Activated naive CD8-positive, alpha-beta T cell treated with anti-CD3 and anti-CD28 coated beads, Interleukin-2, amount 10 ng/mL, durations not matched to agents 7 days and 5 days (primary cell): Measurements from ENCODE around the gene BEND7. TPM values are rescaled to one million over a fixed set of nuclear protein-coding genes. Genes with fewer than 3 reads are reported as not detected.

Experiments used
- ATAC-seq: fragments of 150-1000 bp; cut with Tn5 transposase; one replicate; pipeline ENCODE4 v1.10.0; 2021; ENCODE audit warnings: low read depth, moderate library complexity
- POLR2A ChIA-PET: fragments of 350-600 bp; sonication (Branson Sonifier 250); formaldehyde crosslinking; loops from one replicate; lab custom pipeline; 2021; ENCODE audit warnings: antibody characterized with exemption; lab: Charles Lee
- DNase-seq: peaks from one replicate; pipeline ENCODE4 v3.0.0; 2021
- H3K27ac Mint-ChIP-seq: one replicate; pipeline ENCODE4 v1.8.0; 2022; ENCODE audit warnings: mild to moderate bottlenecking, mixed read lengths
- H3K27me3 Mint-ChIP-seq: one replicate; pipeline ENCODE4 v1.8.0; 2022; ENCODE audit warnings: mild to moderate bottlenecking, moderate library complexity, mixed read lengths
- H3K36me3 Mint-ChIP-seq: one replicate; pipeline ENCODE4 v1.8.0; 2021; ENCODE audit warnings: mild to moderate bottlenecking, mixed read lengths
- H3K4me1 Mint-ChIP-seq: one replicate; pipeline ENCODE4 v1.8.0; 2021; ENCODE audit warnings: mixed read lengths
- H3K4me3 Mint-ChIP-seq: one replicate; pipeline ENCODE4 v1.8.0; 2022; ENCODE audit warnings: mild to moderate bottlenecking, moderate library complexity, mixed read lengths
- H3K9me3 Mint-ChIP-seq: one replicate; pipeline ENCODE4 v1.8.0; 2021; ENCODE audit warnings: mixed read lengths
- total RNA-seq, 2 experiments: library from RNA; stranded (reverse); gene quantifications; one replicate each; pipeline ENCODE4 v1.2.3, GENCODE V29; 2021

The BEND7 gene
- total RNA-seq, 2 experiments from 2014 or later: not detected

DNA sequence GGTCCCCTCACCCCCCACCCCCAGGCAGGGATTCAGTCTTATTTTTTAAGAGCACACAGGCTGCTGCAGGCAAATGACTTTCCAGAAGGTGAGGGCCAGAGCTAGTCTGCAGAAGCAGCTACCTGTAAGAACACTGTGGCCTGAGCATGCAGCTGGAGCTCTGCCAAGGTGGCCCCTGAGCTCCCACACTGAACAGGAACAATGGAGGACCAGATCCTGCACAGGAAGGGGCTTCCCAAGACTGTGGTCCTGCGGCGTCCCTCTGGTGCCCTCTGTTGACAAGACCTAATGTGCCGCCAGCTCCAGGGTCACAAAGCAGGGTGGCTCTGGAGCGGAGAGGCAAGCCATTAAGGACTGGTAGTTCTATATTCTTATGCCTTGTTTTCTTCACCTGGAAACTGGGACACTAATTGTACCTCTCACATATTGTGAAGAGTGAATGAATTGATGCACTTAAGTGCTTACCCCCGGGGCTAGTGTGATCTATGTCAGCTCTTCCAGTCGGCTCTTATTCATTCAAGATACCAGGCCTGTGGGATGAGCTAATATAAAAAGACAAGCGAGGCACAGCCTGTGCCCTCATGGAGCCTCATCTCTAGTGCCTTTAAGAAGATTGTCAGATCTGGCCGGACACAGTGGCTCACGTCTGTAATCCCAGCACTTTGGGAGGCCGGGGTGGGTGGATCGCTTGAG, 8.0 kb upstream of the BEND7 start:
- Mint-ChIP-seq H3K9me3 (no peaks in the 10 kb centered on the region), H3K4me3 (no peak overlapping the region), H3K27ac (no peak overlapping the region), H3K4me1 (no peaks in the 10 kb centered on the region), H3K36me3 (no peaks in the 10 kb centered on the region), H3K27me3 (peaks cover 9% of the 10 kb centered on the region)
- DNase-seq (peak; percentile 37), ATAC-seq (peak; percentile 50)
- POLR2A ChIA-PET: no interaction called here

DNA sequence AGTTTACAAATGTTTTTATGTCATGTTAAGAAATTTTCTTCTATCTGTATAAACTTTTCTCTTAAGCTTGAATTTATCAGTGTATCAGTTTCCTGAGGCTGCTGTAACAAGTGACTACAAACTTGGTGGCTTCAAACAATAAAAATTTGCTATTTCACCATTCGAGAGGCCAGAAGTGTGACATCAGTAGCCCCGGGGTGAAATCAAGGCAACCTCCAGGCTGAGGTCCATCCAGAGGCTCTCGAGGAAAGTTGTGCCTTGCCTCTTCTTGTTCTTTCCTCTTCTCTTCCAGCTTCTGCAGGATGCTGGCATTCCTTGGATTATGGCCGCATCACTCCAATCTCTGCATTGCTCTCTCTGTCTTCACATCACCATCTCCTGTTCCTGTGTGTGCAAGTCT, 6.5 kb upstream of the BEND7 start:
- Mint-ChIP-seq H3K4me3 (no peak overlapping the region), H3K36me3 (no peaks in the 10 kb centered on the region), H3K27ac (no peak overlapping the region), H3K27me3 (peaks cover 14% of the 10 kb centered on the region), H3K4me1 (no peaks in the 10 kb centered on the region), H3K9me3 (no peaks in the 10 kb centered on the region)
- DNase-seq (no peak), ATAC-seq (no peak)
- POLR2A ChIA-PET: no interaction called here

DNA sequence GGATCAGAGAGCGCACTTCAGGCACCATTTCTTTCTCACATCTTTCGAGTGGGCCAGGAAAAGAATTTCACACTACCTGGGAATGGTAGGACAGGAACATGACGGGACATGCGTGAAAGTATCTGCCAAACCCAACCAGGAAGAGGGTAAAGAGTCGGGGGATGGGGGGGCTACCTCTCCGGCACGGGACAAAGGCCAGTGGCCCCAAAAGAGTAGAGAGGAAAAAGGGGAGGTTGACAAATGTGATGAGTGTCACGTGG, 830 bp upstream of the BEND7 start:
- H3K36me3 Mint-ChIP-seq: no peaks in the 10 kb centered on the region
- ATAC-seq: no peak
- no peak for DNase-seq
- peaks cover 3% of the 10 kb centered on the region for H3K4me1 Mint-ChIP-seq
- H3K27ac Mint-ChIP-seq: no peak overlapping the region
- no peaks in the 10 kb centered on the region for H3K9me3 Mint-ChIP-seq
- H3K4me3 Mint-ChIP-seq: no peak overlapping the region
- POLR2A ChIA-PET: no interaction called here
- peaks cover 49% of the 10 kb centered on the region for H3K27me3 Mint-ChIP-seq

DNA sequence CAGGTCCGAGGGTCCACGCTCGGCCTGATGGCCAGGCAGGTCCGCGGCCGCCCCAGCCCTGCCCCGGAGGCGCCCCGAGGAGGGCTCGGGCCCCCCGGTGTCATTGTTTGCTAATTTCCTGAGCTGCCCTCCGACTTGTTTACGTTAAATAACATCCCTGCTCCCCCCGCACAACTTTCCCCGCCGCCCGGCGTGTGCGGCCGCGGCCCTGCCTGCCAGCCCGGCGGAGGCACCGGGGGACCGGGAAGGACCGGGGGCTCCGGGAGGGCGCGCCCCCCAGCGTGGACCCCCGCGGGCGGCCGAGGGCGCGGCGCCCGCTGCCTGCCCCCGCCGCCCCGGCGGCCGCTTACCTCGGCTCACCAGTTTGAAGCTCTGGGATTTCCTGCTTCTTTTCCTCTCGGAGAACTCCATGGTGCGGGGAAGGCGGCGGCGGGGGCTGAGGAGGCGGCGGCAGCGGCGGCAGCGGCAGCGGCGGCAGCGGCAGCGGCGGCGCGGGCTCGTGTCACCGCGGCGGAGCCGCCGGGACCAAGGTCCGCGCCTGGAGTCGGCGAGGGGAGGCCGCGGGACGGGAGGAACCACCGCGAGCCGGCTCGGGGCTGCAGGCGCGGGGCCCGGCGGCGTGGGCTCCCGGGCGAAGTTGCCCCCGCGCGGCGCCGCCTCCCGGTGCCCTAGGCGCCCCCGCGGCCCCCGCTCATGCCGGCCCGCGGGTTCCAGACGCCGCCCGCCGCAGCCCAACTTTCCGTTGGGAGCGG, 515 bp downstream of the BEND7 start:
- ATAC-seq (no peak), DNase-seq (peak; percentile 32)
- Mint-ChIP-seq H3K27ac (no peak overlapping the region), H3K9me3 (no peaks in the 10 kb centered on the region), H3K36me3 (no peaks in the 10 kb centered on the region), H3K4me1 (peaks cover 3% of the 10 kb centered on the region), H3K4me3 (peak overlapping the region; percentile 12), H3K27me3 (peaks cover 56% of the 10 kb centered on the region)
- POLR2A ChIA-PET: no interaction called here

DNA sequence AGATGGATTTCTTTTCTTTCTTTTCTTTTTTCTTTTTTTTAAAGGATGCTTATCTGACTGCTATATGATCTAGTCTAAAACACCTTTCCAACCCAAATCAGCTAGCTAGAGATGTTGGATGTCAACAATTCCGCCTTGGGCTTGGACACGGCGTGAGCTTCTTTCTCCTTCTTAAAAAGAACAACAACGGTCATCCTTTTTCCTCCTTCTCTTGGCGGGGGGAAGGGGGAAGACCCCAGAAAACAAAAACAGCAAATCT, 1.0 kb downstream of the BEND7 start:
- peaks cover 61% of the 10 kb centered on the region for H3K27me3 Mint-ChIP-seq
- peak overlapping the region; percentile 12 for H3K4me3 Mint-ChIP-seq
- no peak overlapping the region for H3K27ac Mint-ChIP-seq
- POLR2A ChIA-PET: no interaction called here
- H3K4me1 Mint-ChIP-seq: peaks cover 3% of the 10 kb centered on the region
- H3K36me3 Mint-ChIP-seq: no peaks in the 10 kb centered on the region
- H3K9me3 Mint-ChIP-seq: no peaks in the 10 kb centered on the region
- ATAC-seq (no peak), DNase-seq (no peak)

DNA sequence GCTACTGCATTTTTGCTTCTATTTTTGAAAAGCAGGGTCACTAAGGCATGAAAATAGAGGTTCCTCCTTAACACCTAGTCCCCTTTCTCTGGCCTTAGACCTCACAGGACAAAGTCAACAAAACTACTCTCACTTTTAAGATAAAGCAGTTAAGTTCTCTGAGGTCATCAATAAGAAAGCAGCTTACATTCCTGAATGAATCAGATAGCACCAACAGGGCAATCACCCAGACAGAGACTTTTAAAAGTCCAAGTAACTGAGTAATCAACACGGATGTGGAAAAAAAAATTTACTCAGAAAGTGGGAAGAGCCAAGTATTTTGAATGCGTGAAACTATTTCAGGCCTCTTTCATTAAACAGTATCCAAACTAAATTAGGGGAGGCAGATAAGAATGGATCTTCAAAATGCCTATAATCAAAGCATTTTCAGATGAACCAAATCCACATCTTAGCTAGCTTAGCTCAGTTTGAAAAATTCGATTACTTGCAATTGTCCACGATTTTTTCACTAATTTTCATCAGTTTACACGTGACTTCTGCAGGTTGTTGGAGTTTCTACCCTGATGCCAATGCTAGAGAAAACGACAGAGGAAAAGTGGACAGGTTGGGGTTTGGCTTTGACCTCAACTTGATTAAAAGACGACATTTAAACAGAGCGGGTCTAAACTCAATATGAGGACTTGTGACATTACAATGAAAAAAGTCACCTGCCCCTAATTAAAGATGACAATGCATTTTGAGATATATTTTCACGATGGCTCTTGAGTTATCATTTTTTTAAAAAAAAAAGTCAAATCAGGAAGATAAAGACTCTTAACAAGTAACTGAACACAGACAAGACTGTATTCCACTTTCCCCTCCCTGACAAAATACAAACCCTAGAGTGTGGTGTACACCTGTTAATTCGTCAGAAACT, 1.6 kb downstream of the BEND7 start:
- Mint-ChIP-seq H3K36me3 (no peaks in the 10 kb centered on the region), H3K4me1 (peaks cover 3% of the 10 kb centered on the region), H3K27me3 (peaks cover 67% of the 10 kb centered on the region), H3K4me3 (no peak overlapping the region), H3K9me3 (no peaks in the 10 kb centered on the region), H3K27ac (no peak overlapping the region)
- POLR2A ChIA-PET: no interaction called here
- ATAC-seq (no peak), DNase-seq (no peak)

DNA sequence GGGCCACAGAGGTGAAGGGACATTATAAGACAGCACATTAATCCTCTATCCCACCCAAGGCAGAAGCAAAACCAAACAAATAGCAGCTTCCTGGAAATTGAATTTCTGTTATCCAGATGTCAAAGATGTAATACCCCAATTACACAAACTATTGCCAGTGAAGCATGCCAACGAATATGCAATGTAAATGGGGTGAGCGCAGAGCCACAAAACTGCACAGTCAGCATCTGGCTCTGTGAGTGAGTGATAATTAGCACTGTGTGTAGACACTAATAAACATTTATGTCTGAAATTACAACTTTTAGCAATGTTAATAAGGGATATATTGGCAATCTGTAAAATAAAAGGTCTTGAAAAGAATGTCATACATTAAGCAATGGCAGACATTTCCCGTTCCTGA, 3.2 kb downstream of the BEND7 start:
- no peak for DNase-seq
- Mint-ChIP-seq H3K4me1 (peaks cover 3% of the 10 kb centered on the region), H3K4me3 (no peak overlapping the region), H3K27ac (no peak overlapping the region), H3K27me3 (peaks cover 71% of the 10 kb centered on the region), H3K36me3 (no peaks in the 10 kb centered on the region), H3K9me3 (no peaks in the 10 kb centered on the region)
- POLR2A ChIA-PET: no interaction called here
- ATAC-seq: no peak

DNA sequence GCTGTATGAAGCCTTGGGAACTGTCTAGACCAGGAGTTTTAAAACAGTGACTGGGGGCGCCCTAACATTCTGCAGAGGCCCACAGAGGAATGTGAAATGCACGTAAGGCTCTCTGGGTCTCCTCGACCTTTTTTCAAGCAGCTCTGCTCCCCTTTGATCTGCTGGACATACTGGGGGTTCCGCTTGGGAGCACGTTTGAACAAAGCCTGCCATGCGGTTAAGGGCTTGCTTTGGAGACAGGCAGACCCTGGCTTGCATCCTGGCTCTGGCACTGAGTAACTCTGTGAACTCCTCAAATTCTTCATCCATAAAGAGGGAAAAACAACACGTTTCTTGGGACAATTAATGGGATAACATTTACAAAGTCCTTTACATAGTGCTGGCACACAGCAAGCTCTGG, 7.8 kb downstream of the BEND7 start:
- ATAC-seq: no peak
- peaks cover 53% of the 10 kb centered on the region for H3K27me3 Mint-ChIP-seq
- DNase-seq: no peak
- H3K9me3 Mint-ChIP-seq: no peaks in the 10 kb centered on the region
- no peaks in the 10 kb centered on the region for H3K4me1 Mint-ChIP-seq
- no peak overlapping the region for H3K27ac Mint-ChIP-seq
- POLR2A ChIA-PET: no interaction called here
- H3K4me3 Mint-ChIP-seq: no peak overlapping the region
- H3K36me3 Mint-ChIP-seq: no peaks in the 10 kb centered on the region

DNA sequence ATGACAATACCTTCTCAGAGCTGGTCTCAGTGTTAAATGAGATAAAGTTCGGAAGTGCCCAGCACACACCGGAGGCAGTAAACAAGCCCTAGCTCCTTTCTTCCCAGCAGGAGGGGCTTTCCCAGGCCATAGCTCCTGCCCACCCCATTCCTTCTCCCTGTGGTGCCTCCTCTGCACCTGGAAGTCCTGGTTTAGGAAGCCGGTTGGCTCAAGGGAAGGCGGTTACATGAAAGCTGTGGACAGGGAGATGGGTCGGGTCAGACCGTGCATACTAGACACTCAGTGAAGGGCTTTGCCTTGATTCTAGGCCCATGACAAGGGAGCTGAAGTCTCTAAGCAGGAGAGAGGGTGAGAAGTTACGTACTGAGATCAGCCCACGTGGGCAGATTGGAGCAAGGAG, 8.6 kb downstream of the BEND7 start:
- H3K4me3 Mint-ChIP-seq: no peak overlapping the region
- DNase-seq (no peak), ATAC-seq (no peak)
- no peak overlapping the region for H3K27ac Mint-ChIP-seq
- H3K9me3 Mint-ChIP-seq: no peaks in the 10 kb centered on the region
- no peaks in the 10 kb centered on the region for H3K4me1 Mint-ChIP-seq
- no peaks in the 10 kb centered on the region for H3K36me3 Mint-ChIP-seq
- peaks cover 52% of the 10 kb centered on the region for H3K27me3 Mint-ChIP-seq
- POLR2A ChIA-PET: no interaction called here

DNA sequence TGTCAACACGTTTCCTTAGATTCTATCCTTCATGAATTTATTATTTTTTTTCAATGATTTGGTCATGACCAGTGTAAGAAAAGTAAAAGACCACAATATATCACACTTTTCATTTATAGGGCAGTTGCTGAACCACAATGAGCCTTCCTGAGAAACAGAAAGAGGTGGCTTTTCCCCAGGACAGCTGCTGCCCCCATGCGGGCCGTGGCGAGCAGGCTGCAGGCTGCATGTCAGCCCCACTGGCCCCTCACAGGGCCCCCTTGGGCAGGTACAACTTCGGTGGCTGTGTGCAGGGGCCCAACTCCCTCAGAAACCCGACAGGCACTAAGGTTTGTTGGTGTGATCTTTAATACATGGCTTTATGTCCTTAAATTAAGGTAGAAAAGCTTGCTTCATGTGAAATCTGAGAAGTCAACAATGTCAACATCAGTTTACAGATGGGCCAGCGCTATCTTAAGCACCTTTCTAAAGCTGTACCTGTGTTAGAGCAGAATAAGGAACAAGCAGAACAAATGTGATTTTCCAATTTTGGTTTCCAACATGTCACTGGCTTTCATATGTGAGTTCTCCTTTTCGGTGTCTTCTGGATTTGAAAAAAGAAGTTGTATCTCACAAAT, 10.6 kb downstream of the BEND7 start:
- POLR2A ChIA-PET: no interaction called here
- H3K4me3 Mint-ChIP-seq: no peak overlapping the region
- no peaks in the 10 kb centered on the region for H3K4me1 Mint-ChIP-seq
- no peak for DNase-seq
- H3K9me3 Mint-ChIP-seq: no peaks in the 10 kb centered on the region
- no peak overlapping the region for H3K27ac Mint-ChIP-seq
- no peak for ATAC-seq
- H3K27me3 Mint-ChIP-seq: peaks cover 38% of the 10 kb centered on the region
- H3K36me3 Mint-ChIP-seq: no peaks in the 10 kb centered on the region

DNA sequence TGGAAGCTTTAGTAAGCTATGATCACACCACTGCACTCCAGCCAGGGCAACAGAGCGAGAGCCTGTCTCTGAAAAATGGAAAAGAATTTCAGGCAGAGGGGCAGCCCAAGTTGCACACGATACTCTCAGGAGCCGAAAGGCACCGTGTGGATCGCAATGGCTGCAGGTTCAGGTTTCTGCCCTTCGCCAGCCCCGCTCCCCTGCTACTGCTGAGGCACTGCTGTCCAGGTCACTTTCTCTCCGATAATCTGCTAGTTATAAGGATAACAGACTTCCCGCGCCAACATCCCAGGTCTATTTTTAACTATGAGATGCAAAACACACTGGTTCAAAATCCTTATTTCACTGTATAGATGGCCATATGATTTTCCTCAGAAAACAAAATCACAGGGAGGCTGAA, 11.1 kb downstream of the BEND7 start:
- H3K36me3 Mint-ChIP-seq: no peaks in the 10 kb centered on the region
- no peak overlapping the region for H3K27ac Mint-ChIP-seq
- no peak overlapping the region for H3K4me3 Mint-ChIP-seq
- POLR2A ChIA-PET: no interaction called here
- ATAC-seq (no peak), DNase-seq (no peak)
- H3K4me1 Mint-ChIP-seq: no peaks in the 10 kb centered on the region
- H3K9me3 Mint-ChIP-seq: no peaks in the 10 kb centered on the region
- H3K27me3 Mint-ChIP-seq: peaks cover 33% of the 10 kb centered on the region

DNA sequence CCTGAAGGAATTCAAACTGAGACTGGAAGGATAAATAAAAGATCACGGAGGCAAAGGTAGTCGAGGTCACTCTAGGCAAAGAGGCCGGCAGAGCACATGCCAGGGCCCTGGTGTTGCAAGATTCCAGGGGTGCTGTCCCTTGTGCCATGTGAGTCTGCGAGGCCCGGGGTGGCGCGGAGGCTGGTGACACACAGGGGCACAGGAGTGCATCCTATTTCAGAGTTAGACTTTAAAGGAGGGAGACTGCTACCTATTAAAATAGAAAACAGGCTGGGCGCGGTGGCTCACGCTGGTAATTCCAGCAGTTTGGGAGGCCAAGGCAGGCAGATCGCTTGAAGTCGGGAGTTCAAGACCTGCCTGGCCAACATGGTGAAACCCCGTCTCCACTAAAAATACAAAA, 12.6 kb downstream of the BEND7 start:
- POLR2A ChIA-PET: no interaction called here
- no peaks in the 10 kb centered on the region for H3K9me3 Mint-ChIP-seq
- no peak overlapping the region for H3K4me3 Mint-ChIP-seq
- H3K4me1 Mint-ChIP-seq: no peaks in the 10 kb centered on the region
- DNase-seq: no peak
- peaks cover 26% of the 10 kb centered on the region for H3K27me3 Mint-ChIP-seq
- H3K27ac Mint-ChIP-seq: no peak overlapping the region
- no peaks in the 10 kb centered on the region for H3K36me3 Mint-ChIP-seq
- no peak for ATAC-seq

DNA sequence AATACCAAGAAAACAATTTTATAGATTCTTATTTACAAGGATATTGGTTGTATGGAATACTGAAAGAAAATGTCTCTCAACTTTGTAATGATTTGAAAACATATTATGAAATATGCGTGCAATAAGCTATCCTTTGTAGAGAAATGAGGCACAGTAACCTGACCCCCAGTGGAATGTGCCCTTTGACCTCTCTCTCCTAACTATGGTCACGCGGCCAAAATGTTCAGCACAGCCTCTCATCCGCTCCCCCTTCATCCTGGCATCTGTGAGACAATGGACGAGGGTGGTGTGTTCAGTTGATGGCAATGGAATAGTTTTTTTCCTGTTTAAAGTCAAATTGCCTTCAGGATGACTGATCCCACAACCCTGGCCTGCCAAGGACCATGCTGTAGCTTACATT, 13.3 kb downstream of the BEND7 start:
- DNase-seq: no peak
- no peak overlapping the region for H3K27ac Mint-ChIP-seq
- H3K4me1 Mint-ChIP-seq: no peaks in the 10 kb centered on the region
- H3K27me3 Mint-ChIP-seq: peaks cover 24% of the 10 kb centered on the region
- H3K4me3 Mint-ChIP-seq: no peak overlapping the region
- no peak for ATAC-seq
- H3K36me3 Mint-ChIP-seq: no peaks in the 10 kb centered on the region
- POLR2A ChIA-PET: no interaction called here
- no peaks in the 10 kb centered on the region for H3K9me3 Mint-ChIP-seq
